Mesendoderm (in vitro differentiated cells): ENCODE measurements around the gene ST8SIA6.

Experiments
- DNase-seq: peaks from one replicate; pipeline ENCODE4 v3.0.0; 2013
- H2AK5ac ChIP-seq: 2 replicates; pipeline ENCODE4 v1.6.1; 2013; ENCODE audit warnings: low read length, inconsistent platforms
- H2BK120ac ChIP-seq: 2 replicates; pipeline ENCODE4 v1.6.1; 2013; ENCODE audit warnings: low read depth, mild to moderate bottlenecking, low read length, moderate library complexity, mixed read lengths
- H2BK15ac ChIP-seq: replicated peaks from 2 replicates; pipeline ENCODE4 v1.6.1; 2013; ENCODE audit warnings: low read depth, mild to moderate bottlenecking, moderate library complexity
- H2BK5ac ChIP-seq: 2 replicates; pipeline ENCODE4 v1.6.1; 2013; ENCODE audit warnings: low read length, inconsistent platforms
- H3K18ac ChIP-seq: 2 replicates; pipeline ENCODE4 v1.6.1; 2013; ENCODE audit warnings: mild to moderate bottlenecking, low read length, mixed read lengths
- H3K23ac ChIP-seq: one replicate; pipeline ENCODE4 v1.6.1; 2013; ENCODE audit warnings: low read length
- H3K27ac ChIP-seq: 2 replicates; pipeline ENCODE4 v1.5.1; 2013; ENCODE audit warnings: low read depth, mild to moderate bottlenecking, inconsistent platforms, low read length, moderate library complexity
- H3K27me3 ChIP-seq: 2 replicates; pipeline ENCODE4 v1.6.1; 2013; ENCODE audit warnings: low read length, control low read depth, mild to moderate bottlenecking, inconsistent platforms; ENCODE audit not compliant: insufficient read depth, poor library complexity
- H3K36me3 ChIP-seq: 2 replicates; pipeline ENCODE4 v1.6.1; 2013; ENCODE audit warnings: low read length, inconsistent platforms; ENCODE audit not compliant: control insufficient read depth, insufficient read depth
- H3K4ac ChIP-seq: one replicate; pipeline ENCODE4 v1.6.1; 2013; ENCODE audit warnings: low read depth, mild to moderate bottlenecking, low read length, moderate library complexity
- H3K4me1 ChIP-seq: 2 replicates; pipeline ENCODE4 v1.6.1; 2013; ENCODE audit warnings: low read depth, low read length, inconsistent platforms; ENCODE audit not compliant: control insufficient read depth
- H3K4me2 ChIP-seq: 2 replicates; pipeline ENCODE4 v1.6.1; 2013; ENCODE audit warnings: low read length
- H3K4me3 ChIP-seq: 2 replicates; pipeline ENCODE4 v1.5.1; 2013; ENCODE audit warnings: mild to moderate bottlenecking, low read length
- H3K56ac ChIP-seq: one replicate; pipeline ENCODE4 v1.6.1; 2013; ENCODE audit warnings: low read length
- H3K79me1 ChIP-seq: 2 replicates; pipeline ENCODE4 v1.6.1; 2013; ENCODE audit warnings: low read length, inconsistent platforms
- H3K79me2 ChIP-seq: 2 replicates; pipeline ENCODE4 v1.6.1; 2013; ENCODE audit warnings: mild to moderate bottlenecking, low read length; ENCODE audit not compliant: control insufficient read depth, insufficient read depth
- H3K9ac ChIP-seq: 2 replicates; pipeline ENCODE4 v1.6.1; 2013; ENCODE audit warnings: low read length, inconsistent platforms
- H4K5ac ChIP-seq: one replicate; pipeline ENCODE4 v1.6.1; 2013; ENCODE audit warnings: low read length
- H4K8ac ChIP-seq: one replicate; pipeline ENCODE4 v1.6.1; 2013; ENCODE audit warnings: low read depth, mild to moderate bottlenecking, control low read depth, low read length, moderate library complexity
- WGBS: extraction: QIAGEN DNeasy Blood & Tissue Kit; methylation state at CpG from one replicate; pipeline ENCODE4 v1.1.7; 2013; ENCODE audit warnings: low lambda C conversion rate, missing lambda C conversion rate; ENCODE audit not compliant: insufficient coverage; ENCODE audit errors: extremely low coverage; 5-methylcytosine and 5-hydroxymethylcytosine counted together

The ST8SIA6 gene

DNA sequence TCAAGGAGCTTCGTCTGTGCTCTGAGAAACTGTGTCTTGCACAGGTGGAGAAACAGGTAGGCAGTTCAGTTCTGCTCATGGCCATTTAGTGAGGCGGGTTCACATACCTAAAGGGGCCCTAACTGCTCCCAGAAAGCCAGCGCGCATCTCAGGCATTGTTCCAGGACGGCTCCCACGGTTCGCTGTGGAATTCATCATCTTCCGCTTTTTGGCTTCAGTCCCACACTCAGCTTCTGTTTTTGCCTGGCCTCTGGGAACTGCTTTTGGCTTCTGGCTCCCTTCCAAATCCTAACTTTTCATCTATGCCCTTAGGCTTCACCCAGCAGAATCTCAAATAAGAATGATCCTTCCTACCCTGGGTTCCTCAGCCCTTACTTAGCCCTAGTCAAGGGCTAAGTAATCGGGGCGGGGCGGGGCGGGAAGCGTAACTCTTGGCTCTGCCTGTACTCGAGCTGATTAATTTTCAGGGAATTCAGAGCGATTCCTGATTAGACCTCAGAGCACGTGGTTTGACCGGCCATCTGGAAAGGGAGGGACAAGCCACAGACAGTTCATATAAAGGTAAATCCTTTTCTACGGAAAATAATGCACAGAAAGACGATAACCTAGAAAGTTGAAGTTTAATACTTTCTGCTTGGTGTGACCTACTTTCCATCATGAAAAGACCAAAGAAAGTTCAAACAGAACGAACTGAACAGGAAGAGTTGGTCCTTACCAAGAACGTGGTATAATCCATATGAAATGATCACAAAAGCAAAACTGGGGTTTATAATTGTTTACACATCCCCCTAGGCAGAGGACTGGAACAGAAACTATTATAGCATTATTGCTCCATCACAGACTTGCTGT lies 105.7 kb downstream of the ST8SIA6 start:
- Histone ChIP-seq H3K4me3 (no peak overlapping the region), H4K8ac (no peak overlapping the region), H3K18ac (no peak overlapping the region), H3K4ac (no peak overlapping the region), H2BK15ac (no peak overlapping the region), H3K27me3 (no peaks in the 10 kb centered on the region), H3K36me3 (no peaks in the 10 kb centered on the region), H3K23ac (no peak overlapping the region), H2BK5ac (no peak overlapping the region), H3K9ac (no peak overlapping the region), H4K5ac (no peak overlapping the region), H3K79me2 (no peaks in the 10 kb centered on the region), H3K4me1 (no peaks in the 10 kb centered on the region), H3K27ac (no peak overlapping the region), H3K4me2 (no peak overlapping the region), H3K79me1 (no peaks in the 10 kb centered on the region), H3K56ac (no peak overlapping the region), H2AK5ac (no peak overlapping the region), H2BK120ac (no peak overlapping the region)
- DNase-seq: no peak
- WGBS: no CpG with 5 or more reads among the region's 21 CpGs

DNA sequence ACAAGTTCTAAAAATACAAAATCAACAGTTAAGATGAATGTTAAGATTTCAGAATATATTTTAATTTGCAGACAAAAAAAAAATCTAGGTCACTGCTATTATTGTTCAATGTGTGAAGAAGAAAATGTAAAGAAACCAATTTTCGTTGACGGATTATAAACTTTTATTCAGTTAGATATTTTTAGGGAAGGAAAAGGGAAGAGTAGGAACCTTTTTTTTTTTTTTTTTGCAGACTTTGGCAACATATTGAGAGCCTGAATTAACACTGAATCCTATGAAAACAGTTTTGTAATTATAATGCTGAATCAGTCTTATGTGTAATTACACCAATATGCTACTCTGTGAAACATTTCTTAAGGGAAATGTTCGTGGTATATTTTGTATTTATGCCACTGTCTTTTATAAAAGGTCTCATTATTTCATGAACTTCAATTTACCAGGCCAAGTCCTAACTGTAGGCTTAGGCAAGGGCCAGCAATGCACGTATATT lies 106.3 kb downstream of the ST8SIA6 start:
- Histone ChIP-seq H2BK120ac (no peak overlapping the region), H3K56ac (no peak overlapping the region)
- no CpG with 5 or more reads among the region's 4 CpGs for WGBS

DNA sequence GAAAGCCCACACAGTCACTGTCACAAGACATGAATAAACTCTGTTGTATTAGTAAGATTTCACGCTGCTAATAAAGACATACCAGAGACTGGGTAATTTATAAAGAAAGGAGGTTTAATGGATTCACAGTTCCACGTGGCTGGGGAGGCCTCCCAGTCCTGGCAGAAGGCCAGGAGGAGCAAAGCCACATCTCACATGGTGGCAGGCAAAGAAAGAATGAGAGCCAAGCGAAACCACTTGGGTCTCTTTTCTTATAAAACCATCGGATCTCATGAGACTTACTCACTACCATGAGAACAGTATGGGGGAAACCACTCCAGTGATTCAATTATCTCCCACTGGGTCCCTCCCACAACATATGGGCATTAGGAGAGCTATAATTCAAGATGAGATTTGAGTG lies 110.2 kb downstream of the ST8SIA6 start:
- H3K4ac ChIP-seq: no peak overlapping the region
- H2BK5ac ChIP-seq: no peak overlapping the region
- no peak overlapping the region for H3K4me3 ChIP-seq
- H2BK15ac ChIP-seq: no peak overlapping the region
- no peak overlapping the region for H2AK5ac ChIP-seq
- no peak overlapping the region for H3K18ac ChIP-seq
- H3K23ac ChIP-seq: no peak overlapping the region
- H3K79me1 ChIP-seq: no peaks in the 10 kb centered on the region
- no peak overlapping the region for H4K5ac ChIP-seq
- no peak overlapping the region for H3K9ac ChIP-seq
- H3K36me3 ChIP-seq: no peaks in the 10 kb centered on the region
- H3K79me2 ChIP-seq: no peaks in the 10 kb centered on the region
- no peak overlapping the region for H3K27ac ChIP-seq
- DNase-seq: no peak
- H3K4me2 ChIP-seq: no peak overlapping the region
- H2BK120ac ChIP-seq: no peak overlapping the region
- WGBS: no CpG with 5 or more reads among the region's 4 CpGs
- H4K8ac ChIP-seq: no peak overlapping the region
- no peak overlapping the region for H3K56ac ChIP-seq
- H3K27me3 ChIP-seq: no peaks in the 10 kb centered on the region
- H3K4me1 ChIP-seq: no peaks in the 10 kb centered on the region

More for the DNA sequence above, 106.3 kb downstream of the ST8SIA6 start:
- Histone ChIP-seq H3K4ac (no peak overlapping the region), H2BK5ac (no peak overlapping the region), H3K36me3 (no peaks in the 10 kb centered on the region), H3K79me1 (no peaks in the 10 kb centered on the region), H3K4me3 (no peak overlapping the region), H2BK15ac (no peak overlapping the region), H3K79me2 (no peaks in the 10 kb centered on the region), H3K27me3 (no peaks in the 10 kb centered on the region), H3K4me2 (no peak overlapping the region), H3K9ac (no peak overlapping the region), H3K18ac (no peak overlapping the region), H4K5ac (no peak overlapping the region), H3K23ac (no peak overlapping the region), H3K27ac (no peak overlapping the region), H2AK5ac (no peak overlapping the region), H3K4me1 (no peaks in the 10 kb centered on the region), H4K8ac (no peak overlapping the region)
- no peak for DNase-seq

DNA sequence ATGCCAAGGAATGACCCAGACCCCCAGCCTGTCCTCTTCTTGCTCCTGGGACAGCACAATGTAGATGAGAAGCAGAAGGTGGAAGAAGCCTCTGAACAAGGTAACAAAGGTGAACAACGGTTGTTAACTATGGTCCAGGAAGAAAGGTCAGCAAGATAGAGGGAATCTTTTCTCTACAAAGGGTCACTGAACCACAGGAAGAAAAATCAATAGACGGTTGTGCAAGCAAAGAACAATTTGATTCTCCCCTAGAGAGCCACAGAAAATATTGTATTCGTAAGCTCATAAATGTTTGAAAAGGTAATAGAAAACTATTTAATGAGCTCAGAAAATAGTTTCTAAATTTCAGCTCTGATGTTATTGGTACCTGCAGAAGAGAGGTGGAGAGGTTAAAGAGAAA lies 111.3 kb downstream of the ST8SIA6 start:
- Histone ChIP-seq H3K27ac (no peak overlapping the region), H2BK5ac (no peak overlapping the region), H3K27me3 (no peaks in the 10 kb centered on the region), H3K79me2 (no peaks in the 10 kb centered on the region), H3K4me2 (no peak overlapping the region), H4K5ac (no peak overlapping the region), H2AK5ac (no peak overlapping the region), H3K4ac (no peak overlapping the region), H3K9ac (no peak overlapping the region), H3K23ac (no peak overlapping the region), H4K8ac (no peak overlapping the region), H3K4me3 (no peak overlapping the region), H2BK15ac (no peak overlapping the region), H3K18ac (no peak overlapping the region), H3K56ac (no peak overlapping the region), H3K4me1 (no peaks in the 10 kb centered on the region), H3K79me1 (no peaks in the 10 kb centered on the region), H2BK120ac (no peak overlapping the region), H3K36me3 (no peaks in the 10 kb centered on the region)
- DNase-seq: no peak
- WGBS: no CpG with 5 or more reads among the region's 3 CpGs

DNA sequence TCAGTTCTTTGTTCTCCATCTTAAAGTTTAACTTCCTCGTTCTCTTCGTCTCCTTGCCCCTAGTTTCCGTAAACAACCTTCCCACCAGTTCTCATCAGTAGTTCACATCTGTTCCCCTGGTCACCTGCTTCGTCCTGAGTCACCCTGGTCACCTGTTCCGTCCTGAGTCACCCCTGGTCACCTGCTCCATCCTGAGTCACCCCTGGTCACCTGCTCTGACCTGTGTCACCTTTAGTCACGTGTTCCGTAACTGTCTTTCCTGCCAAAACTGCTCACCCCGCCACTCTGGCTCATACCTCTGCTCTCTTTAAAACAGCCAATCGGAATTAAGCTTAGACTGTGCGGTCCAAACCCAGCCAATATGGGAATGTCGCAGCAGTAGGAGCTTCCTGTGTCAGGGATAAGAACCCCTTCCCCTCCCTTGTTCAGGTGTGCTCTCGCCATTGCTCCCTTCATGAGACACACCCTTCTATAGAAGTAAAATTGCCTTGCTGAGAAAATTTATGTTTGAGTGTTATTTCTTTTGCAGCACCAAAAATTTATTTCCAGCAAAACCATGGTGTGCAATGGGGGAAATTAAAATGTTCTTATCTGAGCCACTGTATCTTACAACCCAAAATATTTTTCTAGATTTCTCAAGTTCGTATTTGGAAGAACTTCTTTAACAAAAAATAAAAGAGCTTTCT lies 114.1 kb downstream of the ST8SIA6 start:
- no peaks in the 10 kb centered on the region for H3K79me2 ChIP-seq
- no peak overlapping the region for H4K5ac ChIP-seq
- no peak overlapping the region for H2BK5ac ChIP-seq
- no peak overlapping the region for H4K8ac ChIP-seq
- no peak overlapping the region for H2BK120ac ChIP-seq
- no peak overlapping the region for H3K56ac ChIP-seq
- DNase-seq: no peak
- H3K18ac ChIP-seq: no peak overlapping the region
- H3K27me3 ChIP-seq: no peaks in the 10 kb centered on the region
- H3K23ac ChIP-seq: no peak overlapping the region
- no peak overlapping the region for H3K27ac ChIP-seq
- no peak overlapping the region for H3K9ac ChIP-seq
- no peak overlapping the region for H3K4ac ChIP-seq
- no CpG with 5 or more reads among the region's 13 CpGs for WGBS
- no peaks in the 10 kb centered on the region for H3K79me1 ChIP-seq
- H2BK15ac ChIP-seq: no peak overlapping the region
- no peaks in the 10 kb centered on the region for H3K4me1 ChIP-seq
- no peak overlapping the region for H2AK5ac ChIP-seq
- no peak overlapping the region for H3K4me2 ChIP-seq
- no peaks in the 10 kb centered on the region for H3K36me3 ChIP-seq
- no peak overlapping the region for H3K4me3 ChIP-seq
